Fibroblast of skin of back (primary cell): ENCODE measurements around the gene HELZ.
"Not testable (repeated sequence)": the region's sequence is repeated elsewhere in the genome, so short reads cannot be mapped to it uniquely, and the experiment has no call there.

Experiments used
- DNase-seq: peaks from one replicate; pipeline ENCODE4 v3.0.0-alpha.2; 2013

The HELZ gene

DNA sequence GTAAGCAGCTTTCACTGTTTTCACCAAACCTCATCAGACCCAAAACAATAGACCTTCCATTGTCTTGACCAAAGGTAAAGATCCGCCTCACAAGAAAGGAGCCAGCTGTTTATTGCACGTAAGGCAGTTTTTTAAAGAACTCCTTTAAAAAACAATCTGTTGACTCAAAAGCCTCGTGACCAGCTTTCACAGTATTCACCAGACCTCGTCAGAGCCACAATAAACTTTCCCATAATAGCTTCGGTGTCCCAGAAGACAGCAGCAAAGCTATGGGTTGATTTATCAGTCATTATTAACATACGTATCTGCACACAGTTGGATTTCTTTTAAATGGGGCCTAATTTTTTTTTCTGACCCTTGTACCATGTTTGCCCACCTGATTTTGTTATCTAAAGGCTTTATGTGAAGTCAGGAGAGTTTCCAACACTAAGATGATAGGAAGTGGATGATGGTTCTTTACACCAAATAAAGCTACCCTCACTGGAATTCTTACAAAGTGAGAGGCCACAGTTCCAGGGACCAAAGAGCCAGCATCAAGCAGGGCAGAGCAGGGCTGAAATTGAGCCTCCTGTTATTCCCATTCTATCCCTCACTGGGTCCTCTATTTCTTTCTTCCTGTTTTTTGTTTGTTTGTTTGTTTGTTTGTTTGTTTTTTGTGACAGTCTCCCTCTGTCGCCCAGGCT lies 17.6 kb upstream of the HELZ start:
- DNase-seq, result no peak

GRCh38 chr17:67260170-67260987 lies 15.4 kb upstream of the HELZ start:
- peak; percentile 72 for DNase-seq

GRCh38 chr17:67258821-67259468 lies 13.9 kb upstream of the HELZ start:
- no peak for DNase-seq

DNA sequence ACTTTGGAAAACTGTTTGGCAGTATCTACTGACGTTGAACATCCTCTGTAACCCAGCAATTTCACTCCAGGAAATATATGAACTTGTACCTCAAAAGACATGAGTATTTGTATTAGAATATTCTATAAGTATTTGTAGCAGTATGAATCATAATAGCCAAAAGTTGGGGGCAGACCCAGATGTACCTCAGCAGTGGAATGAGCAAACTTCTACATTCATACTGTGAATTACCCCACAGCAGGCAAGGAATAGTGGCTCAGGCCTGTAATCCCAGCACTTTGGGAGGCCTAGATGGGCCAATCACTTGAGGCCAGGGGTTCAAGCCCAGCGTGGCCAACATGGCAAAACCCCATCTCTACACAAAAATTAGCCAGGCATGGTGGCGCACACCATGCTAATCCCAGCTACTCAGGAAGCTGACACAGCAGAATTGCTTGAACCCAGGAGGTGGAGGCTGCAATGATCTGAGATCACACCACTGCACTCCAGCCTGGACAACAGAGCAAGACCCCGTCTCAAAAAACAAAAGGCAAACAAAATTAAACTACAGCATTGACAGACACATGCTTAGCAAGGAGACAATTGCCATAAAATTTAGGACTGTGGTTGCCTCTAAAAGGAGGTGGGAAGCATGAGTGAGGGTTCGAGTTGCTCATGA lies 11.2 kb upstream of the HELZ start:
- no peak for DNase-seq

DNA sequence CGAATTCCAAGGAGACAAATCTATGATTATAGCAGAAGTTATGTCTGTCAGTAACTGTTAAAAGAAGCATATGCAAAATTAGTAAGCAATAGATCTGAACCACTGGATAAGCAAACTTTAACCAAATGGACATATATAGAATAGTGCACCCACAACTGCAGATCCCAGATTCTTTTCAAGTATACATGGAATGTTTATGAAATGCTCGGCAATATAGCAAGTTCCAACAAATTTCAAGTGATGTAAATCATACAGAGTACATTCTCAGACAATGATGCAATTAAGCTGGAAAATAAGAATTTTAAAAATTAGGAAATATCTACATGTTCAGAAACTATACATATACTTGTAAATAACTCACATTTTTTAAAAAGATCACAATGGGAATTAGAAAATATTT lies 8.4 kb upstream of the HELZ start:
- peak; percentile 90 for DNase-seq

DNA sequence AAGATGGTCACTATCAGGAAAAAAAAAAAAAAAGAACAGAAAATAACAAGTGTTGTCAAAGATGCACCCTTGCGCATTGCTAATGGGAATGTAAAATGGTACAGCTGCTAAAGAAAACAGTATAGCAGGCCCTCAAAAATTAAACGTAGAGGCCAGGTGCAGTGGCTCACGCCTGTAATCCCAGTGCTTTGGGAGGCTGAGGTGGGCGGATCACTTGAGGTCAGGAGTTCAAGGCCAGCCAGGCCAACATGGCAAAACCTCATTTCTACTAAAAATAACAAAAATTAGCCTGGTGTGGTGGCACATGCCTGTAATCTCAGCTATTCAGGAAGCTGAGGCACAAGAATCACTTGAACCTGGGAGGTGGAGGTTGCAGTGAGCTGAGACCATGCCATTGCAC lies 6.6 kb upstream of the HELZ start:
- not testable (repeated sequence) for DNase-seq

GRCh38 chr17:67248291-67248690 lies 3.3 kb upstream of the HELZ start:
- DNase-seq, result no peak

DNA sequence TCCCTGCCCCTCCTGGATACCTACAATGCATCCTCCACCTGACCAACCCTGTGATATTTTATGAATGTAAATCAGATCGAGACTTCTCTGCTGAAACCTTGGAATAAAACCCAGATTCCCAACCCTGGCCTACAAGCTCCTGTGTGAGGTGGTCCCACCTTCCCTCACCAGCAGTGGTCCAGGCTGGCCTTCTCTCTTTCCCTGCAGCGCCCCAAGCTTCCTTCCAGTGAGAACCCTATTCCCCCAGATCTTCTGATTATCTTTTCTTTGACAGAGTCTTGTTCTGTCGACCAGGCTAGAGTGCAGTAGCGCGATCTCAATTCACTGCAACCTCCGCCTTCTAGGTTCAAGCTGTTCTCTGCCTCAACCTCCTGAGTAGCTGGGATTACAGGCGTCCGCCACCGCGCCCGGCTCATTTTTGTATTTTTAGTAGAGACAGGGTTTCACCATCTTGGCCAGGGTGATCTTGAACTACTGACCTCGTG lies 2.5 kb upstream of the HELZ start:
- DNase-seq, result no peak

DNA sequence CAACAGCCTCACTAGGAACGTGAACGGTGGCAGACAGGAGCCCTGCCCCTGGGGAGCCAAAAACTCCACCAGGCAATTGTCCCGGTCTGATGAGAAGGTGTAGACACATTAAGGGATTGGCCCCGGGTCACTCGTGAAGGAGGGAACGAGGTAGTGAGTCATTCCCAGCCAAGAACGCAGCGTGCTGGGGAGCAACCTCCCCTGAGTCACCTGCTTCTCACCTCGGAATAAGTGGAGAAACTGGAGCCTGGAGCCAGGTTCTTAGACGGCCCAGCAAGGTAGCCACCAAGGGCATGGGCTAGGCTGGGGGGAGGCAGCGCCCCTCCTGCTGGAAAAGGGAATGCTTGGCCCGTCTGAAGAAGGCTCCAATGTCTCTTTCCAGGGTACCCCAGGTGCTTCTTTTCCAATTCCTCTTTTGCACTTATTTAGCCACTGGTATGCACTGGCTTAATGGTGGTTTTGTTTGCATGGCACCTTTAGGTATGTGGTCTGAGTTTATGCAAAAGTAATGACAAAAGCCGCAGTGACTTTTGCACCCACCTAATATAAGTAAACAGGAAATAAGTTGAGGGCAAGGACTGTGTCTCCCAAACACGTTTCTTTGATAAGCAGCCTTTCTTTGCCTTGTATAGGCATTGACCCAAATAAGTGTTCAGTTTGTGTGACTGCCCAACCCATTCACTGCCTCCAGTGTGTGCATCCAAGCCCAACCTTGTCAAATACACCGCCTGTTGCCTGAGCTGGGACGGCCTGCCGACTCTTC lies 1.8 kb upstream of the HELZ start:
- peak; percentile 36 for DNase-seq

DNA sequence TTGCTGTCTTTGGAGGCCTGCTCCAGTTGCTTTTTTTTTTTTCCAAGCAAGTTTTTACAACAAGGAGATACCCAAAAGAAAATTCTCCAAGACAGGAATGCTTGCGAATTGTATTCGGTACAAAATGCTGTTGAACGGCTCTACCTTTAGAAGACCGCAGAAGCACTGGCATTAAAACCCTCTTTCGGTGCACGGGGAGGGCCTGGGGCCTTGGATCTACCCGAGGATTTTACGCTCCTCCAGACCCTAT lies 1.3 kb upstream of the HELZ start:
- no peak for DNase-seq

DNA sequence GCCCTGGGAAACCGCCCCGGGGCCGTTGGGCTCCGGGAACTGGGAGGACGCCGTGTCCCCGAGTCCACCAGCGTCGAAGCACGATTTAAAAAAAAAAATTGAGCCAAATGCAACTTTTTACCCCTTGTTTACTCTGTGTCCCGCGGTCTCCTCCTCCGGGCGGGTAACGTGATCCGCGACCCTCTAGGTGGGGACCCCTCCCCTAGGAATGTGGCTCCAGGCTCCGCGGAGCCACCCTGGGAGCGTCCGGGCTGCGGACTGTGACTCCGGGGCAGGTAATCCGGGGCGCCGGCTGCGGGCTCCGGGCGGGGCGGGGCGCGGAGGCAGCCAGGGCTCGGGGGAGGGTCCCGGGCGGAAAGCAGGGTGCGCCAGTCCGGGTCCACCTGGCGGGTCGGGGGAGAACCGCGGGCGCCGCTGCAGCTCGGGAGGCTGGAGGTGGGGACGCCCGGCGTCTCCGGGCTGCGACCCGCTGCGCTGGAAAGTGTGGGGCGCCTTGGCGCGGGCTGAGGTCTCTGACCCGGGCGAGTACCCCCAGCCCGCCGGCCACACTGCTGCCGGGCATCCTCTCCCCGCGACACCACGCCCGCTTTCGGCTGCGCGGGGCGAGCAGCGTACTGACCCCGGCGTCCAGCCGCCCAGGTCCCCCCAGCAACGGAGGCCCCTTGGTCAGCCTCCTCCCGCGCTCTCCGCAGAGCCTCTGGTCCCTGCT lies 852 bp upstream of the HELZ start:
- DNase-seq, result no peak

DNA sequence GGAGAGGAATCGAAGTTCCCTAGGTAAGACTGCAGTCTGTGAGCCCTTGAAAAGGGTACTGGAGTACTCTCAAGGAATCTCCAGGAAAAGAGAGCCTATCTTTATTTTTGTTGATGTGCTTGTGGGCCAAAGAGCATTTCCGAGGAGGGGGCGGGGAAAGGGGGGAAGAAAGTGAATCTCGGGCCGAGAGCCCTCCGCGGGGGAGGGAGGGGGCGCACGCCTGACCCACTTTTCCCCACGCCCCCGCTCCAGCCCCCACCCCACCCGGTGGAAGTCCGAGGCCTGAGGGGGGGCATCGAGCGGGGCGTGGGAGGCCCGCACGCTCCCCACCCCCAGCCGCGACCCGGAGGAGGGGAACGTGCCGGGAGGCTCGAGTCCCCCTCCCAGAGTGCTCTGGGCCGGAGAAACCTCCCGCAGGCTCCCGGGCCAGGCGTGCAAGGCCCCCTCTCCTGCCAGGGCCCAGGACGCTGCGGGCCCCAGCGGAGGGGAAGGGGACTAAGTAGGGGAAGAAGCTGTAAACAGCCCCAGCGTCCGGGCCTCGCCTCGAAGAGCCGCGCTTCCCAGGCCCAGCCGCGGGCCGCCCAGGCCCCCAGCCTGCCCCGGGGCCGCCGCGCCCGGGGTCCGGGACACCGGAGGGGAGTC lies 444 bp downstream of the HELZ start:
- DNase-seq, result no peak

- DNase-seq, result no peak
These were observed 1.7 kb downstream of the HELZ start for GRCh38 chr17:67243284-67243683.

- DNase-seq, result no peak
These were observed 3.2 kb downstream of the HELZ start for GRCh38 chr17:67241719-67242341.

DNA sequence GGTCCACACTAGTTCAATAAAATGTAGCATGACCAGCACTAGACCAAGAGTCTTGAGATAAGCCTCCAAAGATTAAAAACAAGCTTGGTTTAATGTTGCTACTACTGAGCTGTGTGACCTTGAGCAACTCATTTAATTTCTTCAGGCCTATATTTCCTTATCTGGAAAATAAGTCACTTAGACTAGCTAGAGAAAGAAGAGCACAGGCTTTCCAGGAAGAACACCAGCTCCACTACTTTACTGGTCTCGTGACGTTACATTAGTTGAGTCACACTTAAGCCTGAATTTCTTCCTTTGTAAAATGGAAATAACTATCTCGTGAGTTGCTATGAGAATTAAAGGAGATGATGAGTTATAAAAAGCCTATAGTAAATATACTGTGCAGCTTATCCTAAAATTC lies 5.4 kb downstream of the HELZ start:
- DNase-seq, result peak; percentile 57

DNA sequence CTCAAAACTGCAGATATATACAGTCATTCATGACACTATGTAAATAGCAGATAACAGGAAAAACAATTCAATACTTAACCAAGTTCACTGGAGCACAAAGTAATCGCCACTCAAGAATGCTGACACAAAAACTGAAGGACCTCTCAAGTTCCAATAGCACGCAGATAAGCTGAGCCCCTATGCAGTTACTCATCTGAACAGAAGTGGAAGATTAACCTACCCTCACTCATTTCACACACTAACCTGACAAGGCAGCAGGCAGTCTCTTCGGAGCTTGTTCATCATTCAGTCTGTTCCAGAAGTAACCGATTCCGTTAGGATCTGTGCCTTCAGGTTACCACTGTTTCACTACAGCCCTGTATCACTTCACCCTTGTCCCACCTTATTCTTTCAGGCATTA lies 6.0 kb downstream of the HELZ start:
- no peak for DNase-seq

DNA sequence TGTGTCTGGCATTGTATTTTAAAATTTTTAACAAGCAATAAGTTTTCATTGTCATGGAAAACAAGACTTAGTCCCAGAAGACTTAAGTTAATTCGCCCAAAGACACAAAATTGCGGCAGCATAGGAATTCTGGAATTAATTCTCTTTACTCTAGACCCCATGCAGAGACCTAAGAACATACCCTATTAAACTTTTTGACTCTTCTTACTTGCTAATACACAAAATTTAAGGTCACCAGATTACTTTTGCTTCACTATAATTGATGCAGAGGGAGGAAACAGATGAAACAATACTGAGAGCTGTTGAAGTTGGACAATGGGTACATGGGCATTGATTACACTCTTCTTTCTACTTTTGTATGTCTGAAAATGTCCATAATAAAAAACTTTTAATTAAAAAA lies 12.6 kb downstream of the HELZ start:
- DNase-seq, result no peak

DNA sequence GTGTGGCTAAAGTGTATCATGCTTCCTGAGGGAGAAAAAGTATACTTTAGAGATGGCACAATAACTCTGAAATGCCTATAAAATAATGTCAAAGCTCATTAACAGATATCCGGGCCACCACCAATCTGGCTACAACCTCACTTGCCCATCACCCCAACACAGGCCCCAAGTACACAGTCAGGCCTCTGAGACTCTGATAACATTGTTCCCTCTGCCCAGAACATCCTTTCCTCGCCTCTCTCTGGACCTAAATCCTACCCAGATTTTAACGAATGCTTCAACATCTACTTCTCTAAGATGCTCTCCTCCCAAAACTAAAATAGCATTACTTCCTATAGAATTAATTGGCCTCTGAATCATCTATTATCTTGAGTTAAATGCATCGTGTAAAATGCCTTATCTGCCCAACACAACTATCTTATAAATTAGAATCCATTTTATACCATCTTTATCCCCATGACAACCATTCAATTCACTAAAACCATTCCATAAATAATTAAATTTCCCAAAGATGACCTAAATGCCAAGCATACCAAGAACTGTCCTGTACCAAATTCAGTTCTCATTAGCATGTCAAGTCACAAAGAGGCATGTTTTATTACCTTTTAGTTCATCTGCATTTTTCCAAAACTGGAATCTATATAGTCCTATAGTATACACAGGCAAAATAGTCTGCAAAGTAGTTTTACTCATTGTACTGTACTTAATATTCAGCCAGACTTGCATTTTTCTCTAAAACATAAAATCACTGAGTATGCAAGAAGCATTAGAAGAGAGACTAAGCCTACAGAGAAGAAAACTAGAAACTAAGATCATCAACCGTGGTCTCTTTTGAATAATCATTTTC lies 15.7 kb downstream of the HELZ start:
- no peak for DNase-seq

GRCh38 chr17:67227488-67227887 lies 17.5 kb downstream of the HELZ start:
- DNase-seq, result no peak

DNA sequence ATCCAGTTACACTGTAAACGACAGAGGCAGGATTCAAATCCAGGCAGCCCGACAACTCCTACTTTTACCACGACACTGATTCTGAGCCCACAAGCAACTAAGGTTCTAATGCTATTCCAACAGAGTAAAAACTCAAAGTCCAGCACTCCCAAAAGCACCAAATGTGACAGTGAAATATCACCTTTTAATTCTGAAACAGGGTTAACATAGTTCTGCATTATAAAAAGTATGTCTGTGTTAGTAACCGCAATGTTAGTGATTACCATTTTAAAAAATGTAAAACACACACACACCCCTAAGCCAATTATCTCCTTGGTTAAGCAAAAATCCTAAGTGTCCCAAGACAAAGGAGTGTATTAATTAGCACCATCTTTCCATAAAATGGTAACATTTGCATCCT lies 19.7 kb downstream of the HELZ start:
- no peak for DNase-seq
